ENCODE data around the gene CLIP2.

The CLIP2 gene

GRCh38 chr7:74376256-74377036, 87.2 kb downstream of the CLIP2 start:
- TF ChIP-seq POLR2AphosphoS5 (IDR thresholded peaks at IDR 0.05; ENCODE audit: low read depth, low read length) (no peak), TAF1 (IDR thresholded peaks at IDR 0.05; ENCODE audit: borderline replicate concordance, insufficient read depth, low read length) (no peak), SIN3A (IDR thresholded peaks at IDR 0.05; ENCODE audit: borderline replicate concordance, insufficient read depth, low read length) (no peak), FOXP2 (optimal IDR thresholded peaks at IDR 0.05; ENCODE audit: borderline replicate concordance, extremely low read depth, extremely low read length, insufficient read depth) (no peak), REST (IDR thresholded peaks at IDR 0.05; ENCODE audit: insufficient read depth in 1 of 2, low read depth in 2 of 2, low read length in 2 of 2) (no peak)

- TF ChIP-seq SIN3A (IDR thresholded peaks at IDR 0.05; ENCODE audit: borderline replicate concordance, insufficient read depth, low read length): no peak
- TF ChIP-seq FOXP2 (optimal IDR thresholded peaks at IDR 0.05; ENCODE audit: borderline replicate concordance, extremely low read depth, extremely low read length, insufficient read depth): no peak
- no peak for TF ChIP-seq POLR2AphosphoS5 (IDR thresholded peaks at IDR 0.05; ENCODE audit: low read depth, low read length)
- TF ChIP-seq REST (IDR thresholded peaks at IDR 0.05; ENCODE audit: insufficient read depth in 1 of 2, low read depth in 2 of 2, low read length in 2 of 2): no peak
- no peak for TF ChIP-seq TAF1 (IDR thresholded peaks at IDR 0.05; ENCODE audit: borderline replicate concordance, insufficient read depth, low read length)
Observed at GRCh38 chr7:74379938-74380337, 90.7 kb downstream of the CLIP2 start.

DNA sequence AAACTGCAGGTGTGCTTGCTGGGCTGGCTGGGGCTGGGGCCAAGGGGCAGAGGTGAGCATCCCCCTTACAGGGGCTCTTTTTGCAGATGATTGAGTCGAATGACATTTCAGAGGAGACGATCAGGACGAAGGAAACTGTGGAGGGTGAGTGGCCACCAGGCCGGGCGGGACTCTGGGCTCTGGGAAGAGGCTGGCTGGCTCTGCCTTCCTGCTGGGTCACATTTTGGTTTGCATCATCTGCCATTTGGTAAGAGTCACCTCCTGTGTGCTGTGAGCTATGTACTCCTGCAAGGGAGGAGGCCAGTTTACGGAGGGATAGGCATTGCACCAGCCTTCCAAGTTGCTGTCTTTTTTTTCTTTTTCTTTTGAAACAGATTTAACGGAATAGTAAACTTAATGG, 91.5 kb downstream of the CLIP2 start:
- TF ChIP-seq TAF1 (IDR thresholded peaks at IDR 0.05; ENCODE audit: borderline replicate concordance, insufficient read depth, low read length): no peak
- no peak for TF ChIP-seq REST (IDR thresholded peaks at IDR 0.05; ENCODE audit: insufficient read depth in 1 of 2, low read depth in 2 of 2, low read length in 2 of 2)
- TF ChIP-seq SIN3A (IDR thresholded peaks at IDR 0.05; ENCODE audit: borderline replicate concordance, insufficient read depth, low read length): no peak
- no peak for TF ChIP-seq FOXP2 (optimal IDR thresholded peaks at IDR 0.05; ENCODE audit: borderline replicate concordance, extremely low read depth, extremely low read length, insufficient read depth)
- TF ChIP-seq POLR2AphosphoS5 (IDR thresholded peaks at IDR 0.05; ENCODE audit: low read depth, low read length): no peak

DNA sequence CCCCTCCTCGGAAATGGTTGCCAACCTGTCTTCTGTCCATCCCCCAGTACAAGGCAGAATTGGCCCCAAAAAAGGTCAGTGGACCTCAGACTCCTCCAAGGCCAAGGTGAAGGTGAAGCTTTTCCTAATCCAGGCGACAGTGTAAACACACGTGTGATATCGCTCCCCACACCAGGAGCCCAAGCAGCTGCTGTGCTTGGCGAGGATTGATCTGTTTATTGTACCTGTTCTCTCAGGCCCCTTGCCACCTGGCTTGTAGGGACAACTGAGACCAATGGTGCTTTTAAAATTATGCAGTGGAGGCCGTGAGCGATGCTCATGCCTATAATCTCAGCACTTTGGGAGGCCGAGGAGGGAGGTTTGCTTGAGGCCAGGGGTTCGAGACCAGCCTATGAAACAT, 98.4 kb downstream of the CLIP2 start:
- TF ChIP-seq FOXP2 (optimal IDR thresholded peaks at IDR 0.05; ENCODE audit: borderline replicate concordance, extremely low read depth, extremely low read length, insufficient read depth) (no peak), SIN3A (IDR thresholded peaks at IDR 0.05; ENCODE audit: borderline replicate concordance, insufficient read depth, low read length) (no peak), POLR2AphosphoS5 (IDR thresholded peaks at IDR 0.05; ENCODE audit: low read depth, low read length) (no peak), TAF1 (IDR thresholded peaks at IDR 0.05; ENCODE audit: borderline replicate concordance, insufficient read depth, low read length) (no peak), REST (IDR thresholded peaks at IDR 0.05; ENCODE audit: insufficient read depth in 1 of 2, low read depth in 2 of 2, low read length in 2 of 2) (no peak)
